Measurements from ENCODE around the gene CGRRF1. TPM values are rescaled to one million over a fixed set of nuclear protein-coding genes. Genes with fewer than 3 reads are reported as not detected.

CGRRF1 gene
- total and polyA plus RNA-seq, 5 donors from 2014 or later: 27.7 to 45.6 (median 31.5) TPM

DNA sequence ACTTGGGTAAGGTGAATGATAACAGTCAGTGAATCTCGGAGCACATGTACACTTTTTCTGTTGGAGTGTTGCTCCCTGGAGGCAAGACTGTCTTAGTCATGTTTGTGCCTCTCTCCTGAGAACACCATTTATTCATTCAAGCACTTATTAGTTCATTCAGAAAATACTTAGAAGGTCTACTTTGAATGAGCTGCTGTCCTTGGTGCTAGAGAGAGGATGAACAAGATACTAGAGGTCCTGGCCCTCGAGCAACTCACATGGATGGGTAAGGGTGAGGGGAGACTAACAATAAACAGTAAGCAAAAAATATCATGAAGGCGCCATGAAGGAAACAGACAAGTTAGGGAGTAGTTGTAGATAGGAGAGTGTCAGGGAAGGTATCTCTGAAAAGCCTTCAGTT is 40.2 kb downstream of the CGRRF1 start:
- Histone ChIP-seq H3K4me3 (ENCODE audit: low read depth, low read length) (no peak overlapping the region), H3K27ac (ENCODE audit: insufficient read depth, low read length, poor library complexity, severe bottlenecking) (no peak overlapping the region), H3K36me3 (ENCODE audit: control insufficient read depth, insufficient read depth, low read length) (no peaks in the 10 kb centered on the region), H3K9me3 (ENCODE audit: control insufficient read depth in 2 of 2, low read length in 2 of 2) (no peaks in the 10 kb centered on the region), H3K27me3 (ENCODE audit: control insufficient read depth, insufficient read depth, low read length) (peaks cover 3% of the 10 kb centered on the region), H3K4me1 (ENCODE audit: control insufficient read depth, insufficient read depth, low read length, poor library complexity, severe bottlenecking) (no peaks in the 10 kb centered on the region)
- Mint-ChIP-seq H3K36me3 (no peaks in the 10 kb centered on the region), H3K4me1 (no peaks in the 10 kb centered on the region), H3K9me3 (peaks cover 0 to 2% (median 0%) of the 10 kb centered on the region in 7 donors), H3K27me3 (peaks cover 8% of the 10 kb centered on the region), H3K4me3 (no peak overlapping the region), H3K27ac (no peak overlapping the region)
- ATAC-seq (ENCODE audit: low read depth in 2 of 2) (no peak), DNase-seq (no peak)

DNA sequence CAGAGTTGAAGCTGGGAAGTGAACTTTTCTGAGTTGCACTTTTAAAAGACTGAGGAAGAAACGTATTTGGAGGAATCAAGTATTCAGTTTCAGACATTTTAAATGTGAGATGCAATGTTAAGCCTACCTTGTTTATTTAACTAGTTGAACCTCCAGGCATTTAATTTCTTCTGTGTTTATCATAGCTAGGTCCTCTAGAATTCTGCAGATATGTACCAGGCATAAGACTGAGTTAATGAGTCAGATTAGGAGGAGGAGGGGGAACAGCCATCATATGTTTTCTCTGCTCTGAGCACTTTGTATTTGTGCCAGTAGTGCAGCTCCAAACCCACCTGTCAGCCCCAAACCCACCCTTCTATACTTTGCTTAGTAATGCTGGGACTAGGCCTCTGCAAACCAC is 40.8 kb downstream of the CGRRF1 start:
- ATAC-seq (ENCODE audit: low read depth in 2 of 2) (no peak), DNase-seq (no peak)
- peaks cover 8% of the 10 kb centered on the region for H3K27me3 Mint-ChIP-seq
- no peak overlapping the region for H3K4me3 Mint-ChIP-seq
- Histone ChIP-seq H3K4me1 (ENCODE audit: control insufficient read depth, insufficient read depth, low read length, poor library complexity, severe bottlenecking) (no peaks in the 10 kb centered on the region), H3K27me3 (ENCODE audit: control insufficient read depth, insufficient read depth, low read length) (peaks cover 3% of the 10 kb centered on the region), H3K9me3 (ENCODE audit: control insufficient read depth in 2 of 2, low read length in 2 of 2) (no peaks in the 10 kb centered on the region), H3K36me3 (ENCODE audit: control insufficient read depth, insufficient read depth, low read length) (no peaks in the 10 kb centered on the region), H3K4me3 (ENCODE audit: low read depth, low read length) (no peak overlapping the region), H3K27ac (ENCODE audit: insufficient read depth, low read length, poor library complexity, severe bottlenecking) (no peak overlapping the region)
- no peaks in the 10 kb centered on the region for H3K36me3 Mint-ChIP-seq
- H3K9me3 Mint-ChIP-seq: peaks cover 0 to 2% (median 0%) of the 10 kb centered on the region in 7 donors
- H3K27ac Mint-ChIP-seq: no peak overlapping the region
- no peaks in the 10 kb centered on the region for H3K4me1 Mint-ChIP-seq

DNA sequence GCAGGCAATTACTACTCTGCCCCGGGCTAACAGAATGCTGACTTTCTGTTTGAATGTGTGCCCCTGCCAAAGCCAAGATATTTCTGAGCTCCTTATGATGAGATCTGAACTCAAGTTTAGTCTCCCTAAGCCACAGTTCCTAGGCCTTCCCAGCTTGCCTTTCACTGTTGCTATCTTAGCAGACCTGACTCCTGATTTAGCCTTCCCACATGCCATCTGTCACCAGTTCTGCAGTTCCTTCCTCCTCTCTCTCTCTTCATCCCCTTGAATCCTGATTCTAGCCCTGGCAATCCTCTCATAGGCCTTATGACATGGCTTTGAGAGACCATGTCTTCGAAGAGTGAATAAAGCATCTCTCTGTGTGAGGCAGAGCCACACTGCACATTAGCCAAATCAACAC is 44.7 kb downstream of the CGRRF1 start:
- ATAC-seq (ENCODE audit: low read depth in 2 of 2): no peak
- Mint-ChIP-seq H3K4me3 (no peak overlapping the region), H3K27ac (no peak overlapping the region)

DNA sequence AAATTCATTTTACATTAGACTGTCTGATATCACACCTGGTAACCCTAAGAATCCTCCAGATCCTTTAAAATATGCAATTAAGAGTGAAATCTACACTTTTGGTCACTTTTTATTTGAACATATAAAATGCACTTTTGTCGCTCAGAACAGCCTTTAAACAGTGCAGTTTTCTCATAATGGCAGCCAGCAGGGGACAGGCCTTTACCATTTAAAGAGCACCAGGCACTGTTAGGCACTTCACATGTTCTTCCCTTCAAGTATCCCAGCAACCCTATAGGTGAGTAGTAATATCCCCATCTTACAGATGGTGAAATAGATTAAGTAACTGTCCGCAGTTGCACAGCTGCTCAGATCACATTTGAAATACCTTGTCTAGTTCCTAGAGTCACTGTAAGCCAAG is 45.9 kb downstream of the CGRRF1 start:
- no peak for ATAC-seq (ENCODE audit: low read depth in 2 of 2)
- Mint-ChIP-seq H3K36me3 (no peaks in the 10 kb centered on the region), H3K27ac (no peak overlapping the region), H3K4me1 (no peaks in the 10 kb centered on the region), H3K27me3 (peaks cover 31% of the 10 kb centered on the region), H3K4me3 (no peak overlapping the region), H3K9me3 (peaks cover 0 to 2% (median 0%) of the 10 kb centered on the region in 7 donors)
- DNase-seq: peak in 1 of 3 donors; percentile 7
- H3K9me3 ChIP-seq (ENCODE audit: control insufficient read depth in 2 of 2, low read length in 2 of 2): no peaks in the 10 kb centered on the region
- no peak overlapping the region for H3K27ac ChIP-seq (ENCODE audit: insufficient read depth, low read length, poor library complexity, severe bottlenecking)
- no peaks in the 10 kb centered on the region for H3K36me3 ChIP-seq (ENCODE audit: control insufficient read depth, insufficient read depth, low read length)
- H3K4me3 ChIP-seq (ENCODE audit: low read depth, low read length): no peak overlapping the region
- no peaks in the 10 kb centered on the region for H3K4me1 ChIP-seq (ENCODE audit: control insufficient read depth, insufficient read depth, low read length, poor library complexity, severe bottlenecking)
- H3K27me3 ChIP-seq (ENCODE audit: control insufficient read depth, insufficient read depth, low read length): no peaks in the 10 kb centered on the region

More for the DNA sequence above, 44.7 kb downstream of the CGRRF1 start:
- Mint-ChIP-seq H3K9me3 (peaks cover 0 to 2% (median 0%) of the 10 kb centered on the region in 7 donors), H3K27me3 (peaks cover 25% of the 10 kb centered on the region), H3K4me1 (no peaks in the 10 kb centered on the region), H3K36me3 (no peaks in the 10 kb centered on the region)
- Histone ChIP-seq H3K27ac (ENCODE audit: insufficient read depth, low read length, poor library complexity, severe bottlenecking) (no peak overlapping the region), H3K27me3 (ENCODE audit: control insufficient read depth, insufficient read depth, low read length) (no peaks in the 10 kb centered on the region), H3K4me3 (ENCODE audit: low read depth, low read length) (no peak overlapping the region), H3K9me3 (ENCODE audit: control insufficient read depth in 2 of 2, low read length in 2 of 2) (no peaks in the 10 kb centered on the region), H3K36me3 (ENCODE audit: control insufficient read depth, insufficient read depth, low read length) (no peaks in the 10 kb centered on the region), H3K4me1 (ENCODE audit: control insufficient read depth, insufficient read depth, low read length, poor library complexity, severe bottlenecking) (no peaks in the 10 kb centered on the region)
- no peak for DNase-seq

DNA sequence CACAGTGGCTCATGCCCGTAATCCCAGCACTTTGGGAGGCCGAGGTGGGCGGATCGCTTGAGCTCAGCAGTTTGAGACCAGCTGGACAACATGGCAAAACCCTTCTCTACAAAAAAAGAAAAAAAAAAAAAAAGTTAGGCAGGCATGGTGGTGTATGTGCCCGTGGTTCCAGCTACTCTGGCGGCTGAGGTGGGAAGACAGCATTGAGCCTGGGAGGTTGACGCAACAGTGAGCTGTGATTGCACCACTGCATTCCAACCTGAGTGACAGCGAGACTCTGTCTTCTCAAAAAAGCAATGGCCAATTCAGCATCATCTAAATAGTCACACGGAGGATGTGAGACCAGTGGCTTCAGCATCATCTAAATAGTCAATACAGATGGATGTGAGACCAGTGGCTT is 46.8 kb downstream of the CGRRF1 start:
- Mint-ChIP-seq H3K36me3 (no peaks in the 10 kb centered on the region), H3K4me3 (no peak overlapping the region), H3K4me1 (no peaks in the 10 kb centered on the region), H3K9me3 (peaks cover 0 to 2% (median 0%) of the 10 kb centered on the region in 7 donors), H3K27ac (no peak overlapping the region), H3K27me3 (peaks cover 36% of the 10 kb centered on the region)
- no peak overlapping the region for H3K27ac ChIP-seq (ENCODE audit: insufficient read depth, low read length, poor library complexity, severe bottlenecking)
- H3K27me3 ChIP-seq (ENCODE audit: control insufficient read depth, insufficient read depth, low read length): no peaks in the 10 kb centered on the region
- DNase-seq: no peak
- no peak for ATAC-seq (ENCODE audit: low read depth in 2 of 2)
- H3K9me3 ChIP-seq (ENCODE audit: control insufficient read depth in 2 of 2, low read length in 2 of 2): no peaks in the 10 kb centered on the region
- H3K4me1 ChIP-seq (ENCODE audit: control insufficient read depth, insufficient read depth, low read length, poor library complexity, severe bottlenecking): no peaks in the 10 kb centered on the region
- no peaks in the 10 kb centered on the region for H3K36me3 ChIP-seq (ENCODE audit: control insufficient read depth, insufficient read depth, low read length)
- H3K4me3 ChIP-seq (ENCODE audit: low read depth, low read length): no peak overlapping the region

DNA sequence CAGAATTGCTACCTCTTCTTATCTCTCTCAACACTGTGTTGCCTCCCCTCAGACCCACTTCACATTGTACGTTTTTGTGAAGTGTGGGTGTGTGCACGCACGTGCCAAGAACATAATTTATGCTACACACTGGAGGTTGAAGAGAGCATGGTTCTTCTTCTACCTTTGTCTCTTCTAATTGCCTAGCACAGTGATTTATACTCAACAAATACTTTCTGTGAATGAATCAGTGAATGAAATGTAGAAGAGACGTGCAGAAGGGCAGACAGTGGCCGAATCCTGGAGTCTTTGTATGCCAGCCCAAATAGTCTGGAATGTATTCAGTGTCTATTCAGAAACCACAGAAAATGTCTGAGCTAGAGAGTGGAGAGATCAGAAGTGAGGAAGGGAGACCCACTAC is 52.6 kb downstream of the CGRRF1 start:
- no peaks in the 10 kb centered on the region for H3K36me3 ChIP-seq (ENCODE audit: control insufficient read depth, insufficient read depth, low read length)
- DNase-seq (no peak), ATAC-seq (ENCODE audit: low read depth in 2 of 2) (no peak)
- no peaks in the 10 kb centered on the region for H3K36me3 Mint-ChIP-seq
- H3K9me3 Mint-ChIP-seq: peaks cover 0 to 3% (median 0%) of the 10 kb centered on the region in 7 donors
- peaks cover 23% of the 10 kb centered on the region for H3K4me1 ChIP-seq (ENCODE audit: control insufficient read depth, insufficient read depth, low read length, poor library complexity, severe bottlenecking)
- H3K9me3 ChIP-seq (ENCODE audit: control insufficient read depth in 2 of 2, low read length in 2 of 2): no peaks in the 10 kb centered on the region
- H3K4me3 ChIP-seq (ENCODE audit: low read depth, low read length): no peak overlapping the region
- H3K27me3 Mint-ChIP-seq: peaks cover 47% of the 10 kb centered on the region
- H3K27ac ChIP-seq (ENCODE audit: insufficient read depth, low read length, poor library complexity, severe bottlenecking): no peak overlapping the region
- no peak overlapping the region for H3K4me3 Mint-ChIP-seq
- H3K27ac Mint-ChIP-seq: no peak overlapping the region
- peaks cover 6% of the 10 kb centered on the region for H3K27me3 ChIP-seq (ENCODE audit: control insufficient read depth, insufficient read depth, low read length)
- peaks cover 6 to 12% (median 8%) of the 10 kb centered on the region in 4 donors for H3K4me1 Mint-ChIP-seq

GRCh38 chr14:54564071-54564867 is 54.6 kb downstream of the CGRRF1 start:
- H3K4me1 Mint-ChIP-seq: peaks cover 6 to 16% (median 10%) of the 10 kb centered on the region in 4 donors
- peaks cover 33% of the 10 kb centered on the region for H3K4me1 ChIP-seq (ENCODE audit: control insufficient read depth, insufficient read depth, low read length, poor library complexity, severe bottlenecking)
- H3K9me3 ChIP-seq (ENCODE audit: control insufficient read depth in 2 of 2, low read length in 2 of 2): no peaks in the 10 kb centered on the region
- peak overlapping the region; percentile 70 for H3K4me3 ChIP-seq (ENCODE audit: low read depth, low read length)
- peak in 2 of 3 donors; percentile 70 to 72 for DNase-seq
- peaks cover 47% of the 10 kb centered on the region for H3K27me3 Mint-ChIP-seq
- H3K27ac ChIP-seq (ENCODE audit: insufficient read depth, low read length, poor library complexity, severe bottlenecking): peak overlapping the region; percentile 75
- H3K36me3 ChIP-seq (ENCODE audit: control insufficient read depth, insufficient read depth, low read length): no peaks in the 10 kb centered on the region
- ATAC-seq (ENCODE audit: low read depth in 2 of 2): no peak
- H3K27me3 ChIP-seq (ENCODE audit: control insufficient read depth, insufficient read depth, low read length): peaks cover 10% of the 10 kb centered on the region
- peak overlapping the region; percentile 82 to 91 (median 88) for H3K4me3 Mint-ChIP-seq
- peaks cover 0 to 3% (median 0%) of the 10 kb centered on the region in 7 donors for H3K9me3 Mint-ChIP-seq
- H3K36me3 Mint-ChIP-seq: no peaks in the 10 kb centered on the region
- H3K27ac Mint-ChIP-seq: peak overlapping the region; percentile 48 to 93 (median 61)
